AML-193 (cell line): ENCODE data around the gene FAM53B.

Experiments used
- DNase-seq, 2 experiments: peaks; one replicate each; lab custom pipeline; 2025; lab: John Stamatoyannopoulos, UW

Gene FAM53B

DNA sequence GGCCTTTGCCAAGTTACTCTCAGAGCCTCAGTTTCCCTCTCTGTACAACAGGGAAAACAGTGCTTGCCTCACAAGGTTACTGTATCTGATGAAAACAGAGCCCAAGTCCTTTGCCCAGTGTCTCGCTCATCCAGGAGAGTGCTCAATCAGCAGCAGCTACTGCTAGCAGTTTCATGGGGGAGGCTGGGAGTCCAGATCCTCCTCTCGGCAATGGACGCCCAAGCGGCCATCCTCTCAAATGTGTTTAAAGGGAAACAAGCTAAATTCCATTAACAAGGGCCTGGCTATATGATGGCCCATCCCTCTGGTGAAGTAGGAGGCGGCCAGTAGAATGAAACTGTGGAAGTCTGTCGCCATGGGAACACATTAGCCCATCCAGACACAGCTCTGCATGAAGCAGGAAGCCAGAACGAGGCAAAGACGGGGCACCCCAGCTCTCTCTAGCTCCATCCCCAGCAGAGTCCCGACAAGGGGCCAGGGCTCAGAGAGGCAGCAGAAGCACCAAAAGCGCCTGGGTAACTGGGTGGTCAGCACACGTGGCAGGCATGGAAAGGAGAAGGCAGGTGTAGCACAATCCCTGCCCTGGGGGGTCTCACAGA, 35.2 kb downstream of the FAM53B start:
- DNase-seq, result no peak

DNA sequence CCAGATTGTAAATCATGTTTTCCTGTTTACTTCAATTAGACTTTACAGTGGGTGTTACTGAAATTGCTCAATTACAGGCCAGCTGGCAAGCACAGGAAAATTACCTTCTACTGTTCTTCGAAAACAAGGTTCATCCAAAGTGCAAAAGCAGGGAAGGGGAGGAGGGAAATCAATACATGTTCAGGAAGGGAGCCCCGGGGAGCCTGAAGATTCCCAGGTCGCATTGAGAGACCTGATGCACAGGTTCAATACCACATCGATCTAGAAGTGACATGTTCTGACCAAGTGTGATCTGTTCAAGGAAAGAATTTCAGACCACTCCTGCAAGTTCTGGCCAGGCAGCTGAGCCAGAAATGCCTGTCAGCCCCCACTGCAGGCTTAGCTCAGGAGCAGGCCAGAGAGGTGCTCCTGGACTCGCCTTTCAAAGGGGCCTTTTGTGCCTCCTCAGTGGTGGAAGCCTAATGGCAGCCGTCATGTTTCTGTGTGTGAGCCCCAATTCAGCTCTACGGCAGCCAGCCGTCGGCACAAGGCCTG, 35.9 kb downstream of the FAM53B start:
- no peak for DNase-seq

- DNase-seq, result no peak
Observed at GRCh38 chr10:124707551-124707950, 36.6 kb downstream of the FAM53B start.

- DNase-seq, result no peak
Observed at GRCh38 chr10:124707144-124707467, 37.1 kb downstream of the FAM53B start.

DNA sequence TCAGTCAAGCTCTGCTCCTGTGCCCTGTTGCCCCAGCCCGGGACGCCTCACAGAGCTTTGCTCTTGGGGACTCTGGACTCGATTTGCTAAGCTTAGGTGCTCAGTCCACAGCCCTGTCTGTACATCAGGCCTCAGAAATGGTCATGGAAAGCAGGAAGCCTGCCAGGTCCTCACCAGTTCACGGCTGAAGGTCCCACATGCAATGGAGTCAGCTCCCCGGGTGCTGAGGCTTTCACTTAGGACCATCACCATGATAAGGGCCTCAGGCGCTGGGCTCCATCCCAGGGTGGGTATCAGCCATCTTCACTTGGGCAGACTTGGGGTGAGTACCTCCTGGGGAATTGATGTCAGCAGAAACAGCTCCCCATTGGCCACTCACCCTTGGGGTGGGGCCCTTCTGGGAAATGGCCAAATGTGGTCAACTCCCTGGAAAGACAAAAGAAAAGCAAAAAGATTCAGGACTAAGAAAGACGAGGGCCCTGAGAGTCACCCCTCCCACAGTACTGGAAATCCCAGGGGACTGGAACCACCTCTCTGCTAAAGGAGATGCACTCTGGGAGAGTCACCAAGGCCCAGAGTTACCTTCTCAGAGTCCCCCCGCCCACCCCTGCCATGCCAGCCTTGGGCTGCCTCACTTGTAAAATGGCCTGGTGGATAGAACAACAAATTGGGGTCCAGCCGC, 37.6 kb downstream of the FAM53B start:
- no peak for DNase-seq

DNA sequence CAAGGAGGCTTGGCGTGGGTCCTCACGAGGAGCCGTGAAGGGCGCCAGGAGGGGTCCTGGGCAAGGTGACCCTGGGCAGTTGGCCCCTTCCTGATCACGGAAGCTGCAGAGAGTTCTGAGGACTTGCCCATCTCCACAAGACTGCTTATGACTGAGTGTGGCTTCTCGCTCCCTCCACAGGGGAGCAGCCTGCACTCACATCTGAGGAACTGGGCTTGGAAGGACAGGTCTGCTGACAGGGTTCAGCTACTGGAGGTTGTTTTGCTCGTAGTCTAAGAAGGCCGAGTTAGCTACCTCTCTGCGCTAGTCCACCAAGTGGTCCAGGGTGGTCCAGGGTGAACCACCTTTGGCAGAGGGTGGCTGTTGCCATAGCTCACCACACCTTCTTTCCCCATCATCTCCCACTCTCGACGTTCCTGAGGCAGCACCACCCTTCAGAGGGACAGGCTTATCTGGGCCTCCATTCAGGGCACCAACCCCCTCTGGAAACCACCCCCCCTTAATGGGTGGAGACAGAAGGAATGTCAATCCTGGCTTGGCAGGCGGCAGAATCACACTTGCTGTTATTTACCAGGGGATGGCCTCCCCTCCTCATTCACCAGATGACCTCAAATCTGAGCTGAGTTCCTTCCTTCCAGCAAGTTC, 38.2 kb downstream of the FAM53B start:
- DNase-seq, result no peak

DNA sequence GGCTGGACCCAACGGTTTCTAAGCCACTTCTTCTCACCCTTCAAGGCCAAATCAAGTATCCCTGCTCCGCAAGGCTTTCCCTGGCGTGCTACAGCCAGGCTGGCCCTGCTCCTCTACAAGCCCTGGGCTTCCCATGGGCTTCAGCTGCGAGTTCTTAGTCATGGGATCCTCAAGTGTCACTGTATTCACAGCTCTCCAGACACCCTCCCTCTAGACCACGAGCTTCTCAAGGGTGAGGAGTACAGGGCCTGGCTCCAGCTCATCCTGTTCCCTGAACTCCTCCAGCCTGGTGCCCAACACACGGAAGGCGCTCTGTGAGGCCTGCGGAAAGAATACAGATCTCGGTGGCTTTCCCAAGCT, 38.8 kb downstream of the FAM53B start:
- DNase-seq, result no peak

DNA sequence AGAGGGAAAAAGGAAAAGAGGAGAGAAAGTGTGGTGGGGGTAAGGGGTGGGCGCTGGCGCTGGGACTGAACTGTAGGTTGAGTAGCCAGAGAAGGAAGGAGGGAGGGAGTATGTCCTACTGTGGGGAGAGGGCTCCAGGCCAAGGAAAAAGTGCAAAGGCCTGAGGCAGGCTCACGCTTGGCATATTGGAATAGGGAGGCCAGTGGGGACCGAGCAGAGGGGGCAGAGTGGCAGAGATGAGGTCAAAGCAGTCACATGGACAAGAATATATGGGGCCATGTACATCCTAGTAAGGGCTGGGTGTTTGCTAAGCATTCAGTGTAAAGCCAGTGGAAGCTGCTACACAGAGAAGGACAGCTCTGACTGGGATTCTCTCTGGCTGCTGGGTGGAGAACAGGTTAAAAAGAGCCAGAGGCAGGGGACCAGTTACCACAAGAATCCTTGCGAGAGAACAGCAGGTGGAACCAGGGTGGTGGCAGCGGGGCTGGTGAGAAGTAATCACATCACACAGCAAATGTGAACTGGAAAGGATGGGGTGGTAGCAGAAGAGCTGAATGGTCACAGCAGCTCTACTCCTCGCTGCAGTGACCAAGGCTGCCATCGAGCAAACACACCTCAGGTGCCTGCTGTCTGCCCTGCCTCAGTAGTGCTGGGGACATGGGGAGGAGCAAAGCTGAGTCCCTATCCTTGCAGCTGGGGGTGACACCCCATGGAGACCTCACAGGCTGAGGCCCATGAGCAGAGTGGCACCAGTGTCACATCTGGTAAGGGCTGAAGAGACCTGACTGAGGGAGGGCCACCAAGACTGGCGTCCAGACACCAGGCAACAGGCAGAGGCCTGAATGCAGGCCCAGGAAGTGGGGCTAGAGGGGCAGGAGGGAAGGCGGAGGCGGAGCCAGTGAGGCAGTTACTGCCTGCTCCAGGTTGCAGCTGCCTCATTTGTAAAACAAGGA, 39.5 kb downstream of the FAM53B start:
- no peak for DNase-seq

DNA sequence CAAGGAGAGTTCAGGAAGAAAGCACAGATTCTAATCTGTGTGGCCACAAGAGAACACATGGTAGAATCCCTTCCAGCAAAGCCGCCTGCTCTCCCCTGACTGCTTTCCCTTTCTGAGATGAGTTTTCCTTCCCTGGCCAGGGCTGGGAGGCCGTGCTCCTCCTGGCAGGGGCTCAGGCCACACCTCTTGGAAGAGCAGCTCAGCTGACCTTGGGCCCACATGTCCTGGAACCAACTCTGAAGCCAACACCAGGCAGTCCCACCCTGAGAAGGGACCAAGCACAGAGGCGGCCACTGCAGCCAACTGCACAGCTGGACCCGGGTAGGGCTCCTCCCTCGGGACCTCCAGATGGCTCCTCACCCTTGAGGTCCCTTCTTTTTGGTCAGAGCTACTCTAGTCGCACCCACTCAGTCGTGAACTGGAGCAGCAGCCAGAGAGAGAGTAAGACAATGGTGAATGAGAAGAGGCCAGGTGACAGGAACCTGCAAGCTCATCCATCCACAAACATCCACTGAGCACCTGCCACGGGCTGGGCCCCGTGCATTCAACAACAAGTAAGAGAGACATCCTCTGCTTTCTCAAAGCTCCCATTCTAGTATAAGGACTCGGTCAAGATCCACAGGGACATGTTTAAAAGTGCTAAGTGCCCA, 40.3 kb downstream of the FAM53B start:
- no peak for DNase-seq

DNA sequence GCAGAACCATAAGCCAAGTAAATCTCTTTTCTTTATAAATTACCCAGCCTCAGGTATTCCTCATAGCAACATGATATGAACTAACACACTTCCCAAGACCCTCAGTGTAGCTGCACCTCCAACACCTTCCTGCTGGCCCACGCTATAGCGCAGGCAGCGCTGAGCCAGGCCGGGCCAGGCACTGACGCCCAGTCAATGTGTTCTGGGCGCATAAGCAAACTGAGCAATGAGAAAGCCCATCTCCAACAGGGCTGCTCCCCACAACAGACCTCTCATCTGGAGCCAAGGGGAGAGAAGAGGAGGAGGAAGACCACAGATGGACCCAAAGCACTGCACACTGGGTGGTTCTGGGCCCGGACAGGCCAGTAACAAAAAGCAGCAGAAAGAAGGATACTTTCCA, 40.8 kb downstream of the FAM53B start:
- no peak for DNase-seq

DNA sequence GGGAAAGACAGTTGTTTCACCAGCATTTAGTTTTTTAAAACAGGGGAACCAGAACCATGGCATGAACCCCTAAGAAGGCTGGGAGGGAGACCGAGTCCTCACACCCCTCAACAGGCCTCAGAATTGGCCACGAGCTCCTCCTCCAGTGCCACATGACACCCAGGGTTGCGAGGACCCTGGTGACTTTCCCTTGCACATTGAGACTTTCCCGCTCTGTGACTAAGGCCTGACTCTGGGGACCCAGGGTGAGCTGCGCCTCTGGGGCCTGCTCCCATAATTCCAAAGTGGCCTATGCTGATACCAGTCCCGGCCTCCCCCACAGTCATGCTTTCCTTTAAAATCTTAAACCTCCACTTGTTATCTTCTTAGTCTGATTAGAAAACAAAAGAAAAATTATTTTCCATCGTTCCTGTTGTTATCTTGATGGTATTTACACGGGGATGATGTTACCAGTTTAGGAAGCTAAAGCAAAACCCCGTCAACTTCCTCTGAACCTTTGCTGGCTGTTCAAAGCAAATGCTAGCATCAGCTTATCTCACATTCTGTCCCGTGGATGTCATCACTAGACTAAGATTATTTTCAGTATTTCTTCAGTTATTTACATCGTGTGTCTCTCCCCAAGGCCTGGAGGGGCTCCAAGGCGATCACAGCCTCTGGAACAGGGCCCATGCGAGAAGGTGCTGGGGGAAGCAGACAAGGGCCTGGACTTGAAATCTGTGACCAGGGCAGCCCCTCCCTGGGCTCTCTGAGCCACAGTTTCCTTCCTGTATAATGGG, 42.1 kb downstream of the FAM53B start:
- no peak for DNase-seq

DNA sequence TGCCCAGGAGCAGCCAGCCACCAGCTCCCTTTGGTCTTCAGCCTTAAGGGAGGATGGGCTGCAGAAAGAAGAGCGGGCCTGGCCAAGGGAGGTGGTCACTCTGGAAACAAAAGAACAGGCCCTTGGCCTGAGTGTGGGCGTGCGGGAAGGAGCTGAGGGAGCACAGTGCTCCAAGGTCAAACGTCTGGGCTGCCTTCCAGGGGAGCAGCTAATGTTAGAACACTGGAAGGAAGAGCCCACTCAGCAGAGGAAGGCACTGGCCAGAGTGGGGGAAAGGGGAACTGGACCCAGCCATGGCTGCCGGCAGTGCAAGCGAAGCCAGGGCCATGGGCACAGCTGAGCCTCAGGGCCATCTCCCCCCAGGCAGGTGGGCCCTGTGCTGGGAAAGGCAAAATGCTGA, 42.7 kb downstream of the FAM53B start:
- no peak for DNase-seq

DNA sequence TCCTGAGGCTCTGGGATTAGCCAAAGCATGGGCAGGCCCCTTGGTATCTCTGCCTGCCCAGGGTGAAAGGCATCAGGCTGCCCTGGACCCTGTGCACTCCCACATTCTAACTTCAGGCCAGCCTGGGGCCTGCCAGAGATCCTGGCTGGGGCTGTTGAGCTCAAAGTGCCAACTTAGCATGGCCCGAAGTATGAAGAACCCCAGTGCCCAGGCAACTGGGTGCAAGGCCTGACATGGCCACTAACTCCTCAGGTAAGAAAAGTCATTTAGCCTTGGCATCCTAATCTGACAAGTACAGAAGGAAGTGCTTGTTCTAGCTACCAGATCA, 43.2 kb downstream of the FAM53B start:
- no peak for DNase-seq

DNA sequence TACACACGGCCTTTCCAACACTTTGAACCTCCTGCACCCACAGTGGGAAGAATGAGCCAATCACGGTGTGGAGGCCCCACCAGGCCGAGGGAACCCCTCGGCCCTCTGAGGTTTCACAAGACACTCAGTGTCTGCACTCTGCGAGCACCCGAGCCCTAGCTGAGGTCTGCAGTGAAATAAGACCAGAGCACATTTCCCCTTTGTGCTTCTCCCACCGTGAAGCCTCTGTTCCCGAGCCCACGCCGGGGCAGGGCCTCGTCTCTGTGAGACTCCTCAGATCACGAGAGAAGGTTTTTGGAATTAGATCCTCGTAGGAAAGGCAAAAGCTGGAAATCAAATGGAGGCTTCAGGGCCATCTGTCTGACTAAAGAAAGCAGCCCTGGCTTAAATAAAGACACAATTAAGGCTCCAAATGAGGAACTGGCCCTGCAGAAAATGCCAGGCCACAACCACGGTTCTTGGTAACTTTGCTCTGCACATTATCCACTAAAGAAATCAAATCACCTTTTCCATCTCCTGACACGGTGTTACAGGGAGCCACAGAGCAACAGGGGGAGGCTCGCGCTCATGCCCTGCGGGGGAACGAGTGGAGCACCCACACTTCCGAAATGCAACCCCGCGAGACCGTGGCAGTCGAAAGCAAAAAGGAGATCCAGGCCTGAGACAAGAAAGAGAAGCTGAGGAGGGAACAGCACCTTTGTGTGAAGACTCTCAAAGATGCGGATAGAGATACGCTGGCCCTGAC, 43.7 kb downstream of the FAM53B start:
- DNase-seq, result no peak

GRCh38 chr10:124699471-124700292, 44.5 kb downstream of the FAM53B start:
- DNase-seq, result no peak

GRCh38 chr10:124698545-124699469, 45.4 kb downstream of the FAM53B start:
- no peak for DNase-seq

GRCh38 chr10:124697837-124698544, 46.2 kb downstream of the FAM53B start:
- no peak for DNase-seq

- DNase-seq, result no peak
Observed at GRCh38 chr10:124697443-124697836, 46.7 kb downstream of the FAM53B start.
